Nephron progenitor cell (in vitro differentiated cells): Measurements from ENCODE around the gene RAD51B.

Experiments
- DNase-seq: peaks from one replicate; pipeline ENCODE4 v3.0.0; 2021
- H3K27ac Mint-ChIP-seq: 2 replicates; pipeline ENCODE4 v1.8.0; 2021; ENCODE audit warnings: mild to moderate bottlenecking, moderate library complexity, mixed read lengths
- H3K27me3 Mint-ChIP-seq: 2 replicates; pipeline ENCODE4 v1.8.0; 2021; ENCODE audit warnings: mild to moderate bottlenecking, low read depth, mixed read lengths; ENCODE audit not compliant: poor library complexity
- H3K36me3 Mint-ChIP-seq: 2 replicates; pipeline ENCODE4 v1.8.0; 2021; ENCODE audit warnings: low read depth, mixed read lengths
- H3K4me1 Mint-ChIP-seq: 2 replicates; pipeline ENCODE4 v1.8.0; 2021; ENCODE audit warnings: mixed read lengths
- H3K4me3 Mint-ChIP-seq: 2 replicates; pipeline ENCODE4 v1.8.0; 2021; ENCODE audit warnings: mild to moderate bottlenecking, moderate library complexity, mixed read lengths
- H3K9me3 Mint-ChIP-seq: 2 replicates; pipeline ENCODE4 v1.8.0; 2021; ENCODE audit warnings: mild to moderate bottlenecking, moderate library complexity, mixed read lengths
- TF ChIP-seq, protein P1 (sequence below): fragments of 200-600 bp; sonication (generic); IDR thresholded peaks from 2 replicates; pipeline ENCODE4 v1.5.0; 2021; ENCODE audit warnings: antibody characterized with exemption

RAD51B gene

DNA sequence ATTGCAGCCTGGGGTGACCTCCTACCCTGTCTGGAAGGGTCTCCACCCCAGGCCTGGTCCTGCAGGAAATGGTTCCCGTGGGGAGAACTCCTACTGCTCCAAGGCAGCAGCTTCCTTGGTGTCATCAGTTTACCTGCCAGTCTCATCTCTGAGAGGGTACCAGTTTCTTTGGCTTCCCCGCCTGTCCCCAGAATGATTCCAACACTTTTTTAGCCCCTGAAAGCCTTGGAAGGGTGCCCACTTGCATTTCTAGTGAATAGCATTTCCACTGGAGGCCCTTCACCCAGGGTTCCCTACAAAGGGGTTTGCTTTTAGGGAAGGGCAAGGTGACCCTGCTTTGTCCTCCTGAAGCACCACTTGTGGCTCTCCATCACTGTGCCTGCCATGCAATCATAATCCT, 689.0 kb downstream of the RAD51B start:
- DNase-seq = no peak
- Mint-ChIP-seq H3K36me3 (no peaks in the 10 kb centered on the region), H3K4me1 (peaks cover 77% of the 10 kb centered on the region), H3K9me3 (no peaks in the 10 kb centered on the region), H3K27me3 (no peaks in the 10 kb centered on the region), H3K27ac (no peak overlapping the region), H3K4me3 (no peak overlapping the region)
- TF ChIP-seq, protein P1, sequence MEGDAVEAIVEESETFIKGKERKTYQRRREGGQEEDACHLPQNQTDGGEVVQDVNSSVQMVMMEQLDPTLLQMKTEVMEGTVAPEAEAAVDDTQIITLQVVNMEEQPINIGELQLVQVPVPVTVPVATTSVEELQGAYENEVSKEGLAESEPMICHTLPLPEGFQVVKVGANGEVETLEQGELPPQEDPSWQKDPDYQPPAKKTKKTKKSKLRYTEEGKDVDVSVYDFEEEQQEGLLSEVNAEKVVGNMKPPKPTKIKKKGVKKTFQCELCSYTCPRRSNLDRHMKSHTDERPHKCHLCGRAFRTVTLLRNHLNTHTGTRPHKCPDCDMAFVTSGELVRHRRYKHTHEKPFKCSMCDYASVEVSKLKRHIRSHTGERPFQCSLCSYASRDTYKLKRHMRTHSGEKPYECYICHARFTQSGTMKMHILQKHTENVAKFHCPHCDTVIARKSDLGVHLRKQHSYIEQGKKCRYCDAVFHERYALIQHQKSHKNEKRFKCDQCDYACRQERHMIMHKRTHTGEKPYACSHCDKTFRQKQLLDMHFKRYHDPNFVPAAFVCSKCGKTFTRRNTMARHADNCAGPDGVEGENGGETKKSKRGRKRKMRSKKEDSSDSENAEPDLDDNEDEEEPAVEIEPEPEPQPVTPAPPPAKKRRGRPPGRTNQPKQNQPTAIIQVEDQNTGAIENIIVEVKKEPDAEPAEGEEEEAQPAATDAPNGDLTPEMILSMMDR = no peak

DNA sequence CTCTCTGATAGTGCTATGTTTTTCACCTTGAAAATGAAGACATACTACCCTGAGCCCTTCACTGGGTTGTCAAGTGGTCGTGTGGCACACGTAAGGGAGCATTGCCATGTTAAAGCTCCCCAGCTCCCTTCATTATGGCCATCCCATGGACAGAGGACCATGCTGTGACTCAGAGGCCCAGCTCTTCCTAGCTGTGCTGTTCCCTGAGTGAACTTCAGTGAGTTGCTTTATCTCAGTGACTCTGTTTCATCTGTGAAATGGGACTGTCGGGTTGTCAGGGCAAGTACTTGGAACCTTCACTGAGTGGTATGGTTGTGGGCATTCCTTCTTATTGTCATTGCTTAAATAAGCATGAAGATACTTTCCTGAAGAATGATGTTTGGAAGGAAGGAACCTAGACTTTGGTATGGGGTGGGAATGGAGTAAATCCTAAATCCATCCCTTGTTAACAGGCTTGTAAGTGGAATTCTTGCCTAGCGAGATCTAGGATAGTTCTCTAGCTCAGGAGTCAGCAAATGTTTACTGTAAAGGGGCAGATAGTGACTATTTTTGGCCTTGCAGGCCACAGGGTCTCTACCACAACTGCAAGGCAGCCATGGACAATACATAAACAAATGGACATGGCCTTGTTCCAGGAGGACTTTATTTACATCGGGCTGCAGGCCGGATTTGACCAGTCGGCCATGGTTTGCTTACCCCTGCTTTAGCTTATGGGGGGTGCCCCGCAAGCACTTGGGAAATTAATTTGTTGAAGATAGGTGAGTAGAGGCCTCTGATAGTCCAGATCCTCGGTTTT, 689.8 kb downstream of the RAD51B start:
- no peaks in the 10 kb centered on the region for H3K36me3 Mint-ChIP-seq
- DNase-seq = no peak
- H3K9me3 Mint-ChIP-seq = no peaks in the 10 kb centered on the region
- TF ChIP-seq, protein P1 = no peak
- peak overlapping the region; percentile 91 for H3K27ac Mint-ChIP-seq
- no peak overlapping the region for H3K4me3 Mint-ChIP-seq
- no peaks in the 10 kb centered on the region for H3K27me3 Mint-ChIP-seq
- peaks cover 70% of the 10 kb centered on the region for H3K4me1 Mint-ChIP-seq

DNA sequence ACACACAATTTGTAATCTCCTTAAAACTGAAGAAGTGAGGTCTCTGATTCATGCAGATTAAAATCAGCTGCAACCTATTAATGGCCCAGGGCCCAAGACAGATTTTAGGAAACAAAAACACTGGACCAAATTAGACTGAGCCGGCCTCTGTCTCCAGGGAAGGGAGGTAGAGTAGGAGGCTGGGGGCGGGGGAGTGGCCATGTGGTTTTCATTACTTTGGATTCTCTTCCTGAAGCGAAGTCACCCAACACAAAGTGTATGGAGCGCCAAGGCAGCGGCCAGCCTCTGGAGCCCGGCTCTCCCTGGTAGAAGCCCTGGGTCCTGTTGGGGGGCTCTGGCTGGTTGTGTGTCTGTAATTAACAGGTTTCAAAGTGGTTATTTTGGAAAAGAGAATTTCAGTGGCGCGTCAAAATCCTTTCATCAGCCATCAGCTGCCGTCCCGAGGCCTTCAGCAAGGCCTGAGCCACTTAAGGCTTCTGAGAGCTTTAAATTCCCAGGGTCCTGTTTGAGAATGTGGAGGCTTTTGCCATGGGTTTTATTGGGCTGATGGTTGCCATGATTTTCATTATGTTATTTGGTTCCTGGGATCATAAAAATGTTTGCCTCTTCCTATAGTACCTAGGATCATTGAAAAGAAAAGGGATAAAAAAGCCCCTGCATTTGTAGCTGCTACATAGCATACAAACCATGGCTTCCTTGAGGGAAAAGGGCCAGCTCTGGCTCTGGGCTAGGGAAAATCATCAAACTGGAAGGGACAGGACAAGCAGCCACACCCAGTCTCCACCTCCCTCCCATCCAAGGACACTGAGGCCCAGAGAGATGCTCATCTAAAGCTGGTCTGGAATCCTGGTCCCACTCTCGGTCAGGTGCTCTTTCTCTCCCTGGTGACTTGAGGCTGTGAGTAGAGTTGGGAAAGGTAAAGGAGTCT, 690.9 kb downstream of the RAD51B start:
- Mint-ChIP-seq H3K27ac (peak overlapping the region; percentile 91), H3K9me3 (no peaks in the 10 kb centered on the region), H3K4me3 (no peak overlapping the region), H3K27me3 (peaks cover 3% of the 10 kb centered on the region), H3K36me3 (no peaks in the 10 kb centered on the region), H3K4me1 (peaks cover 71% of the 10 kb centered on the region)
- TF ChIP-seq, protein P1 = no peak
- no peak for DNase-seq

DNA sequence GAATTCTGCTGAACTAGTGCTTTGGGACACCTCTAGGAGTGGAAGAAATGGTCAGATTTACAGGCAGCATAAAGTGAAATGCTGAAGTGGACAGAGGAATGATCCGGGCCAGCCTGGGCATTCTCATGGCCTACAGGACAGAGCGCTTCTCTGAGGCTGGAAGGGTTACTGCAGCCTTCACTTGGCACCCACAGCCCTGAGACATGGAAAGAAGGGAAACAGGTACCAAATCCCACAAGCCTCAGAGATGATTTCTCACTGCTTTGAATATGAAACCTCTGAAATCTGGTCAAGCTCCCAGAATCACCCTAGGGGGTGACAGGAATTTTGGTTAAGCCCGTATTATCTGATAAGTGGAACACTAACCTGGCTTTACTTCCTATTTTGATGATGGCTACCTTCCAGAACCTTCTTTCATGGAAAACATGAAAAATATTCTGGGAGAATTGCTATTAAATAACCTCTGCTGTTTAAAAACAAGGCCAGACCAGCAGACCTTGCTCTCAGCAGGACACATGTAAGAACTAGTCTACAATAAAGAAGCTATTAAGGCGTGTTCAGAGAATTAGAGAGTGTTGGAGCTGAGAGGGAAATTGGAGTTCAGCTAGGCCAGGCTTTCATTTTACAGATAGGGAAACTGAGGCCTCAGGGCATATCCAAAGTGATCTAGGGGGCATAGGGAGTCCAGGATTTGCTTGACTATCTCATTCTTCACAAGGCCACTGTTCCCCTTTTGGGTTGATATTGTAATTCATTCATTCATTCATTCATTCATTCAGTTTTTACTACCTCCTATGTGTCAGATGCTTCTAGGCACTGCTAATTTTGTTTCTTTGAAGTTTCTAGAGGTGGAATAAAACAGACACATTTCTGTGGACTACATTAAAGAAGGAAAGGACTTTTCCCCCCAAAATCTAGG, 691.8 kb downstream of the RAD51B start:
- Mint-ChIP-seq H3K4me1 (peaks cover 63% of the 10 kb centered on the region), H3K27me3 (peaks cover 3% of the 10 kb centered on the region), H3K36me3 (no peaks in the 10 kb centered on the region), H3K27ac (peak overlapping the region; percentile 91), H3K9me3 (no peaks in the 10 kb centered on the region), H3K4me3 (no peak overlapping the region)
- no peak for DNase-seq
- TF ChIP-seq, protein P1 = no peak

DNA sequence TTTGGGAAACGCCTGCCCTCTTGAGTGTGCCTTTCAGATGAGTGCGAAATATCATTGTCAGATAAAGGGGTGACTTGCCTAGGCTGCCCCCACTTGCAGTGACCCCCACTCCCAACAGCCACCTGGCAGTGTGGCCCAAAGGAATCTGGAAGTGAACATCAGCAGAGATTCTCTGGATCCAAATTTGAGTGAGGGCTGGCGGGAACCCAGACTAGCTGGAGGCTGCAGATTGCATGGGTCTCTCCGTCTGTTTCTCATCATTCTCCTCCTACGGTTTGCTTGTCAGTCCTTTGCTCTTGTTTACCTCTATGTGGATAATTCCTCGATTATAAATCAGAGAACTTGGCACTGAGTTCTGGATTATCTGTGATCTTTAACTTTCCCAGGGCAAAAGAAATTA, 692.5 kb downstream of the RAD51B start:
- H3K4me3 Mint-ChIP-seq = no peak overlapping the region
- TF ChIP-seq, protein P1 = no peak
- H3K4me1 Mint-ChIP-seq = peaks cover 63% of the 10 kb centered on the region
- H3K9me3 Mint-ChIP-seq = no peaks in the 10 kb centered on the region
- H3K27ac Mint-ChIP-seq = peak overlapping the region; percentile 20
- peaks cover 3% of the 10 kb centered on the region for H3K27me3 Mint-ChIP-seq
- DNase-seq = no peak
- H3K36me3 Mint-ChIP-seq = no peaks in the 10 kb centered on the region
